IMR-90 (cell line): ENCODE measurements around the gene OR2AG2. TPM values are rescaled to one million over a fixed set of nuclear protein-coding genes. Genes with fewer than 3 reads are reported as not detected.

Experiments used
- ATAC-seq: fragments of 200-7000 bp; cut with Tn5 transposase; 2 replicates; pipeline ENCODE4 v1.9.1; 2020; ENCODE audit warnings: low read depth, mild to moderate bottlenecking, moderate library complexity
- BruUV-seq: library from RNA; stranded (reverse); fragments of 400-500 nt; replicated peaks from 2 replicates; lab custom pipeline; 2021; lab: Mats Ljungman, UMichigan
- CTCF ChIA-PET: fragments of 300-600 bp; formaldehyde crosslinking; extraction: SDS; loops from one replicate; lab custom pipeline; 2021; ENCODE audit warnings: antibody characterized with exemption; lab: Yijun Ruan, JAX
- POLR2A ChIA-PET: fragments of 300-600 bp; sonication (Branson Sonifier 250); formaldehyde crosslinking; loops from one replicate; lab custom pipeline; 2022; ENCODE audit warnings: antibody characterized with exemption; ENCODE audit not compliant: unreplicated experiment; lab: Charles Lee
- DNase-seq: peaks from one replicate; pipeline ENCODE4 v3.0.0; 2013
- H2AFZ ChIP-seq: replicated peaks from 2 replicates; pipeline ENCODE3; 2013; ENCODE audit warnings: low read length, mild to moderate bottlenecking; ENCODE audit not compliant: poor library complexity
- H2AK5ac ChIP-seq: 2 replicates; pipeline ENCODE4 v1.6.1; 2013; ENCODE audit warnings: low read depth, low read length, inconsistent platforms
- H2AK9ac ChIP-seq: replicated peaks from 2 replicates; pipeline ENCODE3; 2013; ENCODE audit warnings: mild to moderate bottlenecking, low read depth, low read length, moderate library complexity; ENCODE audit not compliant: poor library complexity
- H2BK120ac ChIP-seq: 2 replicates; pipeline ENCODE4 v1.6.1; 2013; ENCODE audit warnings: low read depth, low read length, inconsistent platforms
- H2BK15ac ChIP-seq: 3 replicates; pipeline ENCODE4 v1.6.1; 2013; ENCODE audit warnings: low read depth, low read length, inconsistent platforms
- H2BK20ac ChIP-seq: 2 replicates; pipeline ENCODE4 v1.6.1; 2013; ENCODE audit warnings: low read depth, mild to moderate bottlenecking, inconsistent platforms, low read length, moderate library complexity
- H2BK5ac ChIP-seq: 2 replicates; pipeline ENCODE4 v1.6.1; 2013; ENCODE audit warnings: mild to moderate bottlenecking, low read depth, low read length, inconsistent platforms; ENCODE audit not compliant: poor library complexity, severe bottlenecking
- H3K14ac ChIP-seq: replicated peaks from 2 replicates; pipeline ENCODE4 v1.6.1; 2013; ENCODE audit warnings: low read depth, low read length, inconsistent platforms
- H3K18ac ChIP-seq: 2 replicates; pipeline ENCODE4 v1.6.1; 2013; ENCODE audit warnings: low read depth, low read length, control low read depth
- H3K23ac ChIP-seq: 2 replicates; pipeline ENCODE4 v1.6.1; 2013; ENCODE audit warnings: low read depth, low read length, inconsistent platforms
- H3K27ac ChIP-seq: 2 replicates; pipeline ENCODE4 v1.5.1; 2013; ENCODE audit warnings: mild to moderate bottlenecking, control low read depth, low read length; ENCODE audit not compliant: insufficient read depth
- H3K27me3 ChIP-seq: 2 replicates; pipeline ENCODE4 v1.6.1; 2013; ENCODE audit warnings: low read length; ENCODE audit not compliant: control insufficient read depth, insufficient read depth
- H3K36me3 ChIP-seq: 2 replicates; pipeline ENCODE4 v1.6.1; 2013; ENCODE audit warnings: low read length, mixed read lengths; ENCODE audit not compliant: control insufficient read depth, insufficient read depth
- H3K4ac ChIP-seq: 2 replicates; pipeline ENCODE4 v1.6.1; 2013; ENCODE audit warnings: low read depth, low read length, inconsistent platforms
- H3K4me1 ChIP-seq: 2 replicates; pipeline ENCODE4 v1.6.1; 2013; ENCODE audit warnings: low read length, mixed read lengths; ENCODE audit not compliant: control insufficient read depth, insufficient read depth
- H3K4me2 ChIP-seq: 2 replicates; pipeline ENCODE4 v1.6.1; 2013; ENCODE audit warnings: low read depth, mild to moderate bottlenecking, control low read depth, low read length, moderate library complexity
- H3K4me3 ChIP-seq: 2 replicates; pipeline ENCODE4 v1.5.1; 2013; ENCODE audit warnings: low read depth, mild to moderate bottlenecking, control low read depth, low read length, moderate library complexity; ENCODE audit not compliant: insufficient read depth
- H3K56ac ChIP-seq: 2 replicates; pipeline ENCODE4 v1.6.1; 2013; ENCODE audit warnings: low read length, inconsistent platforms; ENCODE audit not compliant: insufficient read depth; ENCODE audit errors: extremely low read depth
- H3K79me1 ChIP-seq, 2 experiments: 2 replicates each; pipeline ENCODE4 v1.6.1; 2013; ENCODE audit warnings: low read length in 2 of 2, inconsistent platforms in 1 of 2, low read depth in 1 of 2
- H3K9ac ChIP-seq: 2 replicates; pipeline ENCODE4 v1.6.1; 2013; ENCODE audit warnings: low read depth, low read length, control low read depth
- H3K9me1 ChIP-seq: 2 replicates; pipeline ENCODE4 v1.6.1; 2013; ENCODE audit warnings: low read length, inconsistent platforms; ENCODE audit not compliant: insufficient read depth
- H3K9me3 ChIP-seq: 2 replicates; pipeline ENCODE4 v1.6.1; 2013; ENCODE audit warnings: low read length; ENCODE audit not compliant: control insufficient read depth, insufficient read depth
- H4K20me1 ChIP-seq: 2 replicates; pipeline ENCODE4 v1.6.1; 2013; ENCODE audit warnings: low read length, inconsistent platforms; ENCODE audit not compliant: insufficient read depth
- H4K5ac ChIP-seq: 2 replicates; pipeline ENCODE4 v1.6.1; 2013; ENCODE audit warnings: mild to moderate bottlenecking, low read depth, low read length, control low read depth
- H4K8ac ChIP-seq, 2 experiments: 2 replicates each; pipeline ENCODE4 v1.6.1; 2013; ENCODE audit warnings: low read depth in 2 of 2, low read length in 2 of 2, control low read depth in 1 of 2, inconsistent platforms in 1 of 2
- H4K91ac ChIP-seq: 2 replicates; pipeline ENCODE4 v1.6.1; 2013; ENCODE audit warnings: low read depth, low read length, inconsistent platforms; ENCODE audit not compliant: insufficient read depth
- BHLHE40 ChIP-seq: fragments of 150-350 bp; IDR thresholded peaks from 2 replicates; pipeline ENCODE4 v1.6.1; 2016; ENCODE audit warnings: mild to moderate bottlenecking, low read depth, low read length
- CTCF ChIP-seq: conservative IDR thresholded peaks from 2 replicates; pipeline ENCODE4 v1.5.1; 2012; ENCODE audit warnings: mild to moderate bottlenecking, low read depth, low read length, improper control_type of control experiment
- ELK1 ChIP-seq: fragments of 150-350 bp; IDR thresholded peaks from 2 replicates; pipeline ENCODE4 v1.6.1; 2016; ENCODE audit warnings: low read depth, mild to moderate bottlenecking, low read length, moderate library complexity, borderline replicate concordance
- FOS ChIP-seq: fragments of 150-350 bp; IDR thresholded peaks from 2 replicates; pipeline ENCODE4 v1.6.1; 2016; ENCODE audit warnings: low read depth, low read length
- MAFK ChIP-seq: IDR thresholded peaks from 2 replicates; pipeline ENCODE4 v1.6.1; 2012; ENCODE audit warnings: low read depth, low read length, improper control_type of control experiment
- MAZ ChIP-seq: IDR thresholded peaks from 2 replicates; pipeline ENCODE4 v1.6.1; 2012; ENCODE audit warnings: low read depth, mild to moderate bottlenecking, low read length, improper control_type of control experiment, moderate library complexity, borderline replicate concordance
- MXI1 ChIP-seq: IDR thresholded peaks from 2 replicates; pipeline ENCODE4 v1.6.1; 2012; ENCODE audit warnings: low read depth, mild to moderate bottlenecking, low read length, moderate library complexity, borderline replicate concordance
- NFE2L2 ChIP-seq: fragments of 150-350 bp; IDR thresholded peaks from 2 replicates; pipeline ENCODE4 v1.6.1; 2016; ENCODE audit warnings: low read depth, mild to moderate bottlenecking, low read length
- POLR2A ChIP-seq: IDR thresholded peaks from 2 replicates; pipeline ENCODE4 v1.6.1; 2012; ENCODE audit warnings: mild to moderate bottlenecking, low read depth, low read length
- RAD21 ChIP-seq: IDR thresholded peaks from 2 replicates; pipeline ENCODE4 v1.6.1; 2012; ENCODE audit warnings: low read length, improper control_type of control experiment
- RCOR1 ChIP-seq: IDR thresholded peaks from 2 replicates; pipeline ENCODE4 v1.6.1; 2012; ENCODE audit warnings: mild to moderate bottlenecking, low read length, improper control_type of control experiment; ENCODE audit not compliant: insufficient replicate concordance
- RFX5 ChIP-seq: IDR thresholded peaks from 2 replicates; pipeline ENCODE4 v1.8.0; 2012; ENCODE audit warnings: low read depth, mild to moderate bottlenecking, low read length, moderate library complexity
- SMC3 ChIP-seq: fragments of 150-350 bp; IDR thresholded peaks from 2 replicates; pipeline ENCODE4 v1.6.1; 2016; ENCODE audit warnings: low read depth, mild to moderate bottlenecking, antibody characterized with exemption, low read length, moderate library complexity
- WGBS, 2 experiments: methylation state at CpG; one replicate each; pipeline versions ENCODE4 v1.1.5 to v1.1.7; 2013; ENCODE audit warnings: missing lambda C conversion rate in 2 of 2; ENCODE audit not compliant: insufficient read length in 1 of 2; ENCODE audit errors: extremely low coverage in 2 of 2; 5-methylcytosine and 5-hydroxymethylcytosine counted together
- dilution Hi-C: fragments of 300-500 bp; cut with HindIII; formaldehyde crosslinking; loops from one replicate; pipeline ENCODE4 v1.14.3; 2018; ENCODE audit warnings: low sequenced_read_pairs; ENCODE audit not compliant: unreplicated experiment
- in situ Hi-C: fragments of 300-500 bp; cut with MboI; formaldehyde crosslinking; loops from 3 replicates; pipeline ENCODE4 v1.14.3; 2019; ENCODE audit warnings: low sequenced_read_pairs, inconsistent platforms, mixed read lengths
- intact Hi-C: fragments of 100-400 bp; cut with micrococcal nuclease; formaldehyde crosslinking; loops from 2 replicates; pipeline ENCODE4 v1.10.0; 2022
- polyA plus RNA-seq, 3 experiments: library from polyadenylated mRNA; depleted of rRNA; stranded (reverse); fragments of >200 nt; gene quantifications; 2 replicates each; pipeline ENCODE4 v1.2.3, GENCODE V29; 2012; ENCODE audit warnings: low replicate concordance in 1 of 3
- total RNA-seq: library from RNA; depleted of rRNA; stranded (reverse); fragments of >200 nt; gene quantifications from 2 replicates; pipeline ENCODE4 v1.2.3, GENCODE V29; 2012

OR2AG2 gene
- total and polyA plus RNA-seq, 2 of the 4 experiments (the other 2 are of a cell fraction) = 0.22 to 0.54 TPM

GRCh38 chr11:6719576-6719975 is 52.2 kb downstream of the OR2AG2 start:
- Histone ChIP-seq H4K5ac (no peak overlapping the region), H2BK15ac (no peak overlapping the region), H3K27me3 (peaks cover 9% of the 10 kb centered on the region), H3K23ac (no peak overlapping the region), H3K4me2 (no peak overlapping the region), H2BK5ac (no peak overlapping the region), H4K91ac (no peak overlapping the region), H3K56ac (no peak overlapping the region), H3K9me3 (no peaks in the 10 kb centered on the region), H4K8ac (no peak overlapping the region), H3K4me1 (no peaks in the 10 kb centered on the region), H2BK120ac (no peak overlapping the region), H3K14ac (no peak overlapping the region), H3K4ac (no peak overlapping the region), H2AK9ac (no peak overlapping the region), H2AK5ac (no peak overlapping the region), H3K4me3 (no peak overlapping the region), H3K79me1 (no peaks in the 10 kb centered on the region), H3K36me3 (no peaks in the 10 kb centered on the region), H3K9ac (no peak overlapping the region), H2AFZ (no peak overlapping the region), H3K9me1 (no peaks in the 10 kb centered on the region), H3K27ac (no peak overlapping the region), H2BK20ac (no peak overlapping the region), H4K20me1 (no peaks in the 10 kb centered on the region), H3K18ac (no peak overlapping the region)
- dilution Hi-C loops = no loop called here
- no TSS peak for BruUV-seq
- in situ Hi-C loops = no loop called here
- ChIA-PET POLR2A (no interaction called here), CTCF (no interaction called here)
- TF ChIP-seq ELK1 = no peak
- TF ChIP-seq RCOR1 = no peak
- TF ChIP-seq MXI1 = no peak
- no peak for TF ChIP-seq RAD21
- TF ChIP-seq MAFK = no peak
- no peak for TF ChIP-seq RFX5
- no peak for TF ChIP-seq MAZ
- no peak for TF ChIP-seq NFE2L2
- TF ChIP-seq SMC3 = no peak
- TF ChIP-seq FOS = no peak
- no peak for TF ChIP-seq CTCF
- TF ChIP-seq BHLHE40 = no peak
- no peak for TF ChIP-seq POLR2A
- DNase-seq = no peak
- intact Hi-C loops = no loop called here
- WGBS, 2 experiments = no CpG with 5 or more reads among the region's 1 CpG
- no peak for ATAC-seq
